Hepatocyte (in vitro differentiated cells): Measurements from ENCODE around the gene BID.

Experiments used
- CTCF ChIP-seq: fragments of 200-600 bp; sonication (generic); IDR thresholded peaks from 2 replicates; pipeline ENCODE4 v1.5.1; 2016; ENCODE audit warnings: antibody characterized with exemption, mild to moderate bottlenecking; ENCODE audit not compliant: poor library complexity
- EZH2 ChIP-seq: fragments of 200-600 bp; sonication (generic); IDR thresholded peaks from 2 replicates; pipeline ENCODE4 v1.6.1; 2016; ENCODE audit warnings: antibody characterized with exemption, mild to moderate bottlenecking, borderline replicate concordance
- EZH2phosphoT487 ChIP-seq: fragments of 200-600 bp; sonication (generic); IDR thresholded peaks from one replicate; pipeline ENCODE4 v1.6.1; 2018; ENCODE audit warnings: antibody characterized with exemption, mild to moderate bottlenecking, low read depth, moderate library complexity; ENCODE audit not compliant: unreplicated experiment, severe bottlenecking

- TF ChIP-seq CTCF, result no peak
- TF ChIP-seq EZH2phosphoT487, result no peak
- TF ChIP-seq EZH2, result no peak
Measured at GRCh38 chr22:17783773-17784480, 9.7 kb upstream of the BID start.
